HG03558 (cell line): ENCODE data around the gene TNRC6A.

Source experiments
- ATAC-seq: cut with Tn5 transposase; IDR thresholded peaks from one replicate; pipeline ENCODE4 v1.9.1; 2021; ENCODE audit warnings: moderate number of reproducible peaks; ENCODE audit not compliant: unreplicated experiment; ENCODE audit errors: extremely low read depth

The TNRC6A gene

GRCh38 chr16:24754543-24754942 is 25.1 kb downstream of the TNRC6A start:
- ATAC-seq, result no peak

- no peak for ATAC-seq
These were observed 25.9 kb downstream of the TNRC6A start for GRCh38 chr16:24755201-24755874.

GRCh38 chr16:24758373-24758772 is 28.9 kb downstream of the TNRC6A start:
- ATAC-seq, result no peak

- ATAC-seq, result no peak
These were observed 29.6 kb downstream of the TNRC6A start for GRCh38 chr16:24759006-24759405.

- no peak for ATAC-seq
These were observed 32.1 kb downstream of the TNRC6A start for GRCh38 chr16:24761526-24761925.

GRCh38 chr16:24764916-24765315 is 35.5 kb downstream of the TNRC6A start:
- no peak for ATAC-seq

- ATAC-seq, result no peak
These were observed 36.6 kb downstream of the TNRC6A start for GRCh38 chr16:24766057-24766456.

GRCh38 chr16:24769806-24770205 is 40.4 kb downstream of the TNRC6A start:
- ATAC-seq, result no peak

- ATAC-seq, result no peak
These were observed 41.8 kb downstream of the TNRC6A start for GRCh38 chr16:24771132-24771778.

GRCh38 chr16:24771779-24772157 is 42.3 kb downstream of the TNRC6A start:
- ATAC-seq, result no peak

GRCh38 chr16:24773771-24774427 is 44.4 kb downstream of the TNRC6A start:
- ATAC-seq, result no peak

- ATAC-seq, result no peak
These were observed 45.1 kb downstream of the TNRC6A start for GRCh38 chr16:24774510-24774909.

- ATAC-seq, result no peak
These were observed 46.0 kb downstream of the TNRC6A start for GRCh38 chr16:24775455-24775854.

GRCh38 chr16:24776501-24777220 is 47.2 kb downstream of the TNRC6A start:
- no peak for ATAC-seq

GRCh38 chr16:24778671-24779070 is 49.2 kb downstream of the TNRC6A start:
- no peak for ATAC-seq

- no peak for ATAC-seq
These were observed 51.8 kb downstream of the TNRC6A start for GRCh38 chr16:24781256-24781655.

GRCh38 chr16:24784121-24784520 is 54.7 kb downstream of the TNRC6A start:
- ATAC-seq, result no peak

GRCh38 chr16:24789881-24790280 is 60.4 kb downstream of the TNRC6A start:
- ATAC-seq, result no peak

GRCh38 chr16:24800586-24800985 is 71.1 kb downstream of the TNRC6A start:
- ATAC-seq, result no peak

- no peak for ATAC-seq
These were observed 72.4 kb downstream of the TNRC6A start for GRCh38 chr16:24801761-24802302.

- no peak for ATAC-seq
These were observed 76.0 kb downstream of the TNRC6A start for GRCh38 chr16:24805484-24805883.
